PFSK-1 (cell line): Measurements from ENCODE around the gene CBX7.

Source experiments
- FOXP2 ChIP-seq: optimal IDR thresholded peaks from 2 replicates; pipeline ENCODE3; 2011; ENCODE audit warnings: borderline replicate concordance, control low read depth, inconsistent platforms; ENCODE audit not compliant: insufficient read depth; ENCODE audit errors: extremely low read length, extremely low read depth
- POLR2AphosphoS5 ChIP-seq: IDR thresholded peaks from 2 replicates; pipeline ENCODE4 v1.6.1; 2012; ENCODE audit warnings: low read depth, mild to moderate bottlenecking, control low read depth, low read length, moderate library complexity
- SIN3A ChIP-seq: IDR thresholded peaks from 2 replicates; pipeline ENCODE4 v1.6.1; 2012; ENCODE audit warnings: mild to moderate bottlenecking, low read length, moderate library complexity, borderline replicate concordance; ENCODE audit not compliant: insufficient read depth
- TAF1 ChIP-seq: IDR thresholded peaks from 2 replicates; pipeline ENCODE4 v1.6.1; 2012; ENCODE audit warnings: low read length, control low read depth, borderline replicate concordance; ENCODE audit not compliant: insufficient read depth
- TF ChIP-seq, protein P1 (sequence below), 2 experiments: IDR thresholded peaks; 2 replicates each; pipeline versions ENCODE4 v1.6.1 to v1.8.0; 2011 to 2012; ENCODE audit warnings: low read depth in 2 of 2, low read length in 2 of 2, control low read depth in 1 of 2, inconsistent platforms in 1 of 2, mild to moderate bottlenecking in 1 of 2, moderate library complexity in 1 of 2; ENCODE audit not compliant: insufficient read depth in 1 of 2

The CBX7 gene

DNA sequence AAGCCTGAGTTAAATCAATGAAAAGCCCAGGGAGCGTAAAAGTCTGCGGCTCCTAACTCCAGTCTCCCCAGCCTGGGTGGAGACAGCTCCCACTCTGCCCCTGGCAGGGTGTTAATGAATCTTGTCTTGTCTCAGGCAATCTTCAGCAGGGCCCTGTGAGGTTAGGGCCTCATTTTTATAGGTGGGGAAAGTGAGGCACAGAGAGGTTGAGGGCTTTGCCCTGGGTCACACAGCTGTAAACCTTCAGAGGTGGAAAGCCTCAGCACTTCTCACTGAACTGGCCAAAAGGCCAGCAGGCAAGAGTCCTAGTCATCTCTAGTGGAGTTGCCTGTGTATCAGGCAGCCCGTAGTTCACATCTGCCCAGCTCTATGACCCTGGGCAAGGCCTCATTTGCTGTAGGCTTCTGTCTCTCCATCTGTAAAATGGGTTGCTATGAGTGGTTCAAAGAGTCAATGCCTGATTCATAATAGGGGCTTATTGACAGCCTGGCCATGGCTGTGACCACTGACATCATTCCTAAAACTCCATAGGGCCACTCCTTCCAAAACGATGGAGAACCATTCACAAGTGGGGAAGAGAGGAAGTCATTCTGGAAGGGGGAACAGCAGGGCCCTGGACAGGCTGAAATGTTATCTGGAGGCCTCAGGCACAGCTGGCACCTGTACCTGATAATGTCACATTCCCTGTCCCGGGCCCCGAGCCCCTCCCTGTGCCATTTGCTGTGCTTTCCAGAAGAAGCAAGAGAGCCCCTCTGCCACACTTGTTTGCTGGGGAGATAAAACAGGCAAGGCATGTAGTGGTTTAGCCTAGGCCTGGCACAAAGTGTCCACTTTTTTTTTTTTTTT, 6.0 kb downstream of the CBX7 start:
- TF ChIP-seq, protein P1, sequence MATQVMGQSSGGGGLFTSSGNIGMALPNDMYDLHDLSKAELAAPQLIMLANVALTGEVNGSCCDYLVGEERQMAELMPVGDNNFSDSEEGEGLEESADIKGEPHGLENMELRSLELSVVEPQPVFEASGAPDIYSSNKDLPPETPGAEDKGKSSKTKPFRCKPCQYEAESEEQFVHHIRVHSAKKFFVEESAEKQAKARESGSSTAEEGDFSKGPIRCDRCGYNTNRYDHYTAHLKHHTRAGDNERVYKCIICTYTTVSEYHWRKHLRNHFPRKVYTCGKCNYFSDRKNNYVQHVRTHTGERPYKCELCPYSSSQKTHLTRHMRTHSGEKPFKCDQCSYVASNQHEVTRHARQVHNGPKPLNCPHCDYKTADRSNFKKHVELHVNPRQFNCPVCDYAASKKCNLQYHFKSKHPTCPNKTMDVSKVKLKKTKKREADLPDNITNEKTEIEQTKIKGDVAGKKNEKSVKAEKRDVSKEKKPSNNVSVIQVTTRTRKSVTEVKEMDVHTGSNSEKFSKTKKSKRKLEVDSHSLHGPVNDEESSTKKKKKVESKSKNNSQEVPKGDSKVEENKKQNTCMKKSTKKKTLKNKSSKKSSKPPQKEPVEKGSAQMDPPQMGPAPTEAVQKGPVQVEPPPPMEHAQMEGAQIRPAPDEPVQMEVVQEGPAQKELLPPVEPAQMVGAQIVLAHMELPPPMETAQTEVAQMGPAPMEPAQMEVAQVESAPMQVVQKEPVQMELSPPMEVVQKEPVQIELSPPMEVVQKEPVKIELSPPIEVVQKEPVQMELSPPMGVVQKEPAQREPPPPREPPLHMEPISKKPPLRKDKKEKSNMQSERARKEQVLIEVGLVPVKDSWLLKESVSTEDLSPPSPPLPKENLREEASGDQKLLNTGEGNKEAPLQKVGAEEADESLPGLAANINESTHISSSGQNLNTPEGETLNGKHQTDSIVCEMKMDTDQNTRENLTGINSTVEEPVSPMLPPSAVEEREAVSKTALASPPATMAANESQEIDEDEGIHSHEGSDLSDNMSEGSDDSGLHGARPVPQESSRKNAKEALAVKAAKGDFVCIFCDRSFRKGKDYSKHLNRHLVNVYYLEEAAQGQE (IDR thresholded peaks at IDR 0.05; ENCODE audit: insufficient read depth in 1 of 2, low read depth in 2 of 2, low read length in 2 of 2), result no peak
- TF ChIP-seq TAF1 (no peak), SIN3A (no peak), POLR2AphosphoS5 (no peak), FOXP2 (no peak)

- TF ChIP-seq TAF1 (no peak), SIN3A (no peak), FOXP2 (no peak), POLR2AphosphoS5 (no peak)
- TF ChIP-seq, protein P1 (IDR thresholded peaks at IDR 0.05; ENCODE audit: insufficient read depth in 1 of 2, low read depth in 2 of 2, low read length in 2 of 2), result no peak
Observed at GRCh38 chr22:39144101-39144767, 8.2 kb downstream of the CBX7 start.

GRCh38 chr22:39142088-39142680, 10.3 kb downstream of the CBX7 start:
- TF ChIP-seq, protein P1 (IDR thresholded peaks at IDR 0.05; ENCODE audit: insufficient read depth in 1 of 2, low read depth in 2 of 2, low read length in 2 of 2), result no peak
- TF ChIP-seq TAF1 (no peak), POLR2AphosphoS5 (no peak), SIN3A (no peak), FOXP2 (no peak)

GRCh38 chr22:39139933-39140332, 12.5 kb downstream of the CBX7 start:
- TF ChIP-seq SIN3A (no peak), TAF1 (no peak), FOXP2 (no peak), POLR2AphosphoS5 (no peak)
- TF ChIP-seq, protein P1 (IDR thresholded peaks at IDR 0.05; ENCODE audit: insufficient read depth in 1 of 2, low read depth in 2 of 2, low read length in 2 of 2), result no peak
